HFFc6 (cell line): Measurements from ENCODE around the gene CERS6. TPM values are rescaled to one million over a fixed set of nuclear protein-coding genes. Genes with fewer than 3 reads are reported as not detected.

Experiments used
- DNase-seq: peaks from one replicate; pipeline ENCODE4 v3.0.0-alpha.2; 2018
- H3K27ac Mint-ChIP-seq: 2 replicates; pipeline ENCODE4 v1.8.0; 2020; ENCODE audit warnings: mild to moderate bottlenecking, mixed read lengths
- H3K27me3 Mint-ChIP-seq: 2 replicates; pipeline ENCODE4 v1.8.0; 2021; ENCODE audit warnings: mild to moderate bottlenecking, moderate library complexity, mixed read lengths; ENCODE audit not compliant: insufficient read depth
- H3K36me3 Mint-ChIP-seq: 2 replicates; pipeline ENCODE4 v1.8.0; 2021; ENCODE audit warnings: low read depth, mixed read lengths
- H3K4me1 Mint-ChIP-seq: 2 replicates; pipeline ENCODE4 v1.8.0; 2020; ENCODE audit warnings: low read depth, mixed read lengths
- H3K4me3 Mint-ChIP-seq: 2 replicates; pipeline ENCODE4 v1.8.0; 2020; ENCODE audit warnings: mild to moderate bottlenecking, moderate library complexity, mixed read lengths
- H3K9me3 Mint-ChIP-seq: 2 replicates; pipeline ENCODE4 v1.8.0; 2020; ENCODE audit warnings: mild to moderate bottlenecking, mixed read lengths
- CTCF ChIP-seq: fragments of 200-600 bp; sonication (generic); IDR thresholded peaks from 2 replicates; pipeline ENCODE4 v1.5.0; 2021; ENCODE audit warnings: antibody characterized with exemption, mild to moderate bottlenecking
- total RNA-seq, 6 experiments: library from RNA; stranded (reverse); fragmentation: NEBNext Ultra II Directional; extraction: Animal tissue kit (Norgen Biotek cat#: 25700); gene quantifications; 2 replicates in 1 of 6; 3 replicates in 5 of 6; pipeline ENCODE4 v1.2.3, GENCODE V29; 2021

Gene CERS6
- total RNA-seq, 6 experiments from 2014 or later, result 6.2 to 9.9 (median 7.5) TPM

DNA sequence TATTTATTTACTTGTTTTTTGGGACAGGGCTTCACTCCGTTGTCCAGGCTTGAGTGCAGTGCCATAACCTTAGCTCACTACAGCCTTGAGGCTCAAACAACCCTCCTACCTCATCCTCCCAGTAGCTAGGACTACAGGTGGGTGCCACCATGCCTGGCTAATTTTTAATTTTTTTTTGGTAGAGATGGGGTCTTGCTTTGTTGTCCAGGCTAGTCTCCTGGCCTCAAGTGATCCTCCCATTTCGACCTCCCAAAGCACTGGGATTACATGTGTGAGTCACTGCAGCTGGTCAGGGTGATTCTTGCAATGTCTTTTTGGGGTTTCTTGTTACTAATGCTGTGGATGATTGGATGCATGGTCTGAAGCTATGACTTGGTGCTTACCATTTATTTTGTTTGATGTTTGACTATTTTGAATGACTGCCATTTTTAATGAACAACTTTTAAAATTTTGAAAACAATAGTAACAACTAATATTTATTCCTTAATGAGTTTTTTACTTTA, 6.5 kb downstream of the CERS6 start:
- Mint-ChIP-seq H3K4me3 (no peak overlapping the region), H3K4me1 (peaks cover 26% of the 10 kb centered on the region), H3K9me3 (no peaks in the 10 kb centered on the region), H3K27me3 (no peaks in the 10 kb centered on the region), H3K36me3 (no peaks in the 10 kb centered on the region), H3K27ac (no peak overlapping the region)
- no peak for TF ChIP-seq CTCF
- DNase-seq, result no peak

- Mint-ChIP-seq H3K9me3 (no peaks in the 10 kb centered on the region), H3K36me3 (no peaks in the 10 kb centered on the region), H3K4me1 (peaks cover 16% of the 10 kb centered on the region; the same call in 1 of the 2 replicates), H3K27ac (no peak overlapping the region), H3K27me3 (no peaks in the 10 kb centered on the region), H3K4me3 (no peak overlapping the region)
- no peak for TF ChIP-seq CTCF
- no peak for DNase-seq
These were observed 9.5 kb downstream of the CERS6 start for GRCh38 chr2:168465594-168465993.

- no peak overlapping the region for H3K27ac Mint-ChIP-seq
- H3K4me1 Mint-ChIP-seq, result peaks cover 16% of the 10 kb centered on the region; the same call in 1 of the 2 replicates
- H3K27me3 Mint-ChIP-seq, result no peaks in the 10 kb centered on the region
- H3K9me3 Mint-ChIP-seq, result no peaks in the 10 kb centered on the region
- H3K36me3 Mint-ChIP-seq, result no peaks in the 10 kb centered on the region
- no peak overlapping the region for H3K4me3 Mint-ChIP-seq
- no peak for DNase-seq
- TF ChIP-seq CTCF, result no peak
These were observed 10.2 kb downstream of the CERS6 start for GRCh38 chr2:168466190-168466737.

DNA sequence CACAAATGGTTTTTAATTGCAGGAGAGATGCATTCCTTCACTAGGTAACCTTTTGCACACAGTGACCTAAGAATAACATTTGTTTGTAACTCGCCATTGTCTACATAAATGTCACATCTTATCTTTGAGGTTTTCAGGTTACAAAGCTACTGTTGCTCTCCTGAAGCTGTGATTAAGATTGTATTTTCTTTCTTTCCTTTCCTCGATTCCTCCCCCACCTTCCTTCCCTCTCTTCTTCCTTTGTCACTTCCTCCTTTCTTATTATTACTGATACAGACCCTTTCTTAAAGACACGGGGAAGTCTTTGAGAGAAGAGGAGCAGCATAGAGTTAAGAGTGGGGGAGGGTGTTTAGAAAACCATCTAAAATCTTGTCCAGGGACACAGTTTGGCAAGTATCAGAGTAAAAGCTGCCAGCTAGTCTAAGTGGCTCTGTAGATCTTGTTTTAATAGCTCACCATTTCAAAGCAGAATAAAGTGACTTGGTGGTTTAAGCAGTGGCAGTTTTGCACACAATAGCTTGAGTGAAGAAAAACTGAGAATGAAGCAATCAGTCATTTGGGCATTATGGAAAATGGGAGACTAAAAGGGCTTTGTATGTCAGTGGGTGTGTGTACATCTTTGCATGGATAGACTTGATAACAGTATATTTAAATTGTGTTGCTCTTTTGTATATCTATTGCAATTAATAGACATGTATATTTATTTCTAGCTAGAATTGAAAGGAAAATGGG, 10.9 kb downstream of the CERS6 start:
- TF ChIP-seq CTCF, result no peak
- Mint-ChIP-seq H3K4me1 (peaks cover 16% of the 10 kb centered on the region; the same call in 1 of the 2 replicates), H3K9me3 (no peaks in the 10 kb centered on the region), H3K4me3 (no peak overlapping the region), H3K27me3 (no peaks in the 10 kb centered on the region), H3K27ac (no peak overlapping the region), H3K36me3 (no peaks in the 10 kb centered on the region)
- no peak for DNase-seq

DNA sequence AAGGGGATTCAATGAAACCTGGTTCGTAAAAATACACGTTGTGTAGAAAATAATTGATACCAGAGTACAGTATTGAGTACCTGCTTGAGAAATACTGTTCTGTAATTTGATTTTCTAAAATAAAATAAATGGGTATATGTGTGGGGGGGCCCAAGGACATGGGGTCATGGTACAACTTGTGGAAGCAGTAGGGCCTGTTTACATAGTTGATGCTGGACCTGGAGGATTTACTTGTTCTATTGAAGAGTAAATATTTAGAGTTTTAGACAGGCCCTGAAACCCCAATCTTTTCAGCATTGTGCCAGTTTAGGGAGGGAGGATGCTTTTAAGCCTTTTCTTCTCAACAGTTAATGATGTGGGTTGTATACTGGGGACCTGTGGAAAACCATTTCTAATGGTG, 11.7 kb downstream of the CERS6 start:
- Mint-ChIP-seq H3K27ac (no peak overlapping the region), H3K4me1 (peaks cover 16% of the 10 kb centered on the region; the same call in 1 of the 2 replicates), H3K4me3 (no peak overlapping the region), H3K27me3 (no peaks in the 10 kb centered on the region), H3K36me3 (no peaks in the 10 kb centered on the region), H3K9me3 (no peaks in the 10 kb centered on the region)
- no peak for DNase-seq
- TF ChIP-seq CTCF, result no peak
